Measurements from ENCODE around the gene TSPAN14.

Gene TSPAN14

GRCh38 chr10:80553436-80553835, 99.3 kb downstream of the TSPAN14 start:
- no peak for DNase-seq

DNA sequence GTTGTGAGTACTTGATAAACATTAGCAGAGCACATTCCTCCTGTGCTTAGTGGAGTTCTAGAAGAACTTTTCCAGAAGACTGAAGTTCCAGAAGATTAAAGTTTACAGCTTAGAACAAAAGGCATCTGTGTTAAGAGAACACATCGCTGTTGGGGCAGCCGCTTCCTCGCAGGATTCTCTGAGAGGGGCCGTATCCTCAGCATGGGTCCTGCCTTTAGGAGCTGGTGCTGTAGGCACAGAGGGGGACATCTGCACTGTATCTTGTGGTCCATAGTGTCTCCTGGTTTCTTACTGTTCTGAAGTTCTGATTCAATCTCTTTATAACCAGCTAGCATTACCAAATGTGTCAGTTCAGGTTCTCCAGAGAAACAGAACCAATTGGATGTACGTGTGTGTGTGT, 99.9 kb downstream of the TSPAN14 start:
- DNase-seq = no peak

DNA sequence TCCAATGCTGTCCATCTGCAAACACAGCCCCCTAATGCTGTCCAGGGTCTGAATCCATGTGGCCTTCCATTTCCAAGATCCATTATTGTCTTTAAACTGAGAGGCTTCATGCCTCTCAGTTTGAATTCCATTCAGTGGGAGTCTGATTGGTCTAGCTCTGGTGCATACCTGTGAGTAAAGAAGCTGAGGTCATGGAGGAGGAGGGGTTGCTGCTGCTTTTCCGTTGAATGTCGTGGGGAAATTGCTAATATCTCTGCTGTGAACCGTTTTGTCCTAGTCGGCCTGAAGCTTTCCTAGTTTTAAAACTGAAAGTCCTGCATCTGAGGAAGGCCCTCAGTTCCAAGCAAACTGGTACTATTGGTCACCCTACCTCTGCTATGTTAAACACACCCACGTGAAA, 101.3 kb downstream of the TSPAN14 start:
- no peak for DNase-seq

GRCh38 chr10:80561950-80562349, 107.8 kb downstream of the TSPAN14 start:
- DNase-seq = no peak

DNA sequence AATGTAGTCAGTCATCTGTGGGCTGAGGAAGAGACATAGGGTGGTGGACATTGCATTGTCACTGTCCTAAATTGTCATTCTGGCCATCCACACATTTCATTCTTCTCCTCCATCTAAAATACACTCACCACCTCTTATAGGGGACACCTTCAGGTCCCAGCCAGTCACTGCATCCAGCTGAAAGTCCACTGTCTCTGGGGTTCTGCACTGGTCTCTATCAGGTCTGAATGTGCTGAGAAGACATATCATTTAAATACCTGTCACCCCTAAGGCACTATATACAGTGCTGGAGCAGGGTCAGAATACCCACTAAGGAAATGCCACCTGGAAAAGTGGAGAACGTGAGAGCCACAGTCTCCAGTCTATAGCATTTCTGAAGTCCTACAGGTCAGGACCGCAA, 113.2 kb downstream of the TSPAN14 start:
- no peak for DNase-seq

DNA sequence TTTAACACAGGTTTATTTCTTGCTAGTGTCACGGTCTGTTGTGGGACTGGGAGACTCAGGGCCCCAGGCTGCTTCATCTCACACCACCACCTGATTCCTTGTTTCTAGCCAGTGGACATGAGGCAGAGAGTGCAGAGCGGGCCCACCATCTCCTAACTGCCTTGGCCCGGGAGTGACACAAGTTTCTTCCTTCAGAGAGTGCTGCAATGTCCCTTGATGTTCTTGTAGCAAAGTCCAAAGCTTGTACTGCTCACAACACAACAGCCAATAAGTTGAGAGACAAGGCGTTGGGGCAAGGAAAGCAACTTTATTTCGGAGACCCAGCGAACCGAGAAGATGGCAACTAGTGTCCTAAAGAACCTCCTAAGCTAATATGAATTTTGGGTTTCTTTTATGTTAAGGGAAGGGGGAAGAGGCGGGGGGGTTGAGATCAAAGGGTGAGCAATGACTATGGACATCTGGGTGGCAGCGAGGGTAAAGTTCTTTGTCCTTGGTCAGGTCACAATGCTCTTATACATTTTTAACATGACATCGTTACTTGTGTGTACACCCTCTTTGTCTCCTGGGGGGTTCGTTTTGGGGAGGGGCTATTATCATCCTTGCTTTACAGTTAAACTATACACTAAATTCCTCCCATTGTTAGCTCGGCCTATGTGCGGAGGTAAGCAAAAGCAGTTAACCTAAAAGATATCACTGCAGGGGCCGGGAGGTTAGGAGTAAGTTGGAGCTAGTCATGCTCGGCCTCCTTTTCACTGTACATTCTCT, 115.2 kb downstream of the TSPAN14 start:
- DNase-seq = no peak

DNA sequence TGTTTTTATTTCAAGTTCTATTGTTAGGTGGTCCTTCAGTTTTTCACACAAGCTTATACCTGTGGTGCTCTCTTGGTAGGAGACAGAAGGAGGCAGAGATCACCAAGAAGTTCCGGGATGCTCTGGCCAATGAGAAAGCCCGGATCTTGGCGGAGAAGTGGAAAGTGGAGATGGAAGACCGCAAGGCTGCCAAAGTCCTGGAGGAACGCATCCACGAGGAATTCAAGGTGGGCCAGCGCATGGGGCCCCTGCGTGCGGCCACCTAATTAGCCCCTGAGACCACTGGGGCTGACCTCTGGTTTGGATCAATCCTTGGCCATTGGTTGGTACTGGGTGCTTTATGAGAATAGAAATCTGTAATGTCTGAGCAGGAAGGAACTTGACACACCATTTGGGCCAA, 117.2 kb downstream of the TSPAN14 start:
- no peak for DNase-seq

DNA sequence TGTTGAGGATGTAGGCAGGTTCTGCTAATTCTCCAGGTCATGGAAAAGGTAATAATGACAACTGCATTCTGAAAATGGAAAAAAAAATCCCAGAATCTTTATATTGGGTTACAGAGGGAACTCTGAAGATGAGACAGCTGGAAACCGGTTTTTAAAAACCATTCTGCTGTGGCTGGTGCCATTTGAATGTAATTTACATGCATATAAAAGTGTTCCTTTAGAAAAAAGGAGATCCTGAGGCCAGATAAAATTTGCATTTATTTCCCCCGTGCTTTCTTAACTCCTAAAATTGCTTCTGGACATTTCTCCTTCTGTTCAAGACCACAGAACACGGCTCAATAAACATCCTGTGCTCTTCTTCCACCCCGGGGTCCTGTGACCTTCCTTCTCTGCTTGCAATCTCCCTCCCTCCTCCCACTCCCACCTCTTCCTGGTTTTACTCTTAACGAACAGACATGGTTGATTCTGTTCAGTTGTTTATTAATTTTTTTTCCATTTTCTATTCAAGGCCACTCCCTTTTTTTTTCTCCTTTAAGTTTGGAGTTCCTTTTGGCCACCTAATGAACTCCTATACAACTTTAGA, 125.2 kb downstream of the TSPAN14 start:
- DNase-seq = no peak

GRCh38 chr10:80579849-80580637, 125.9 kb downstream of the TSPAN14 start:
- DNase-seq = no peak

DNA sequence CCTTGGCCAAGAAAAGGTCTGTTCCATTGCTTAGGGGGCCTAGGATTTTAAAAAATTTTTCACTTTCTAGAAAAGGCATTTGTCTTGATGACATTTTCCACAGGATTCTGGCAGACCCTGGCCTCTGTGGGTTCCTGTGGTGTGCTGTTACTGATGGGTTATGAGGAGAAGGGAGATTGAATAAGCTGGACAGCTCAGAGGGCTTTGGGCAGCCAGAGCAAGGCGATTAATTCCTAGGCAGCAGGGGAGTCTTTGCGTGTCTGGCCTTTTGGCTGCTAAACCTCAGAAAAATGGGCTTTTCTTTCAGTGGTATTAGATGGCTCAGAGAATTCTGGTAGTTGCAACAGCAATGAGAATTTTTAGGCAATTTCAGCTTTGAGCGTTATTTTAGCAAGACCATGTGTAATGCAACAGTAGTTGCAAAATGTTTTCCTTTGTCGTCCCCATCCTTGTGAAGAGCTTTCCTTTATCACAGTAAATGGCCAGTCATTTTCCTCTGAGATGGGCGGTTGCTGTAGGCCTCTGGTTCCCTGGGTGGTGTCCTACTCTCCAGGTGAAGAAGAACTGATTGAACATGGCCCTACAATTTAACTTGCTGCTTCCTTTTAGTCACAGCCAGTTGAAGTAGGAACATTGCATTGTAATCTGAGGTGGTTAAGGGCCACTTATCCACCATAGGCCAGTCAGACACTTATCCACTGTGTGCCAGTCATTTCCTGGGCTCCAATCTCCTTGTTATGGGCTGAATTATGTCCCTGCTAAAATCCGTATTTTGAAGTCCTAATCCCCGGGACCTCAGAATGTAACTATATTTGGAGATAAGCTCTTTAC, 126.7 kb downstream of the TSPAN14 start:
- no peak for DNase-seq

DNA sequence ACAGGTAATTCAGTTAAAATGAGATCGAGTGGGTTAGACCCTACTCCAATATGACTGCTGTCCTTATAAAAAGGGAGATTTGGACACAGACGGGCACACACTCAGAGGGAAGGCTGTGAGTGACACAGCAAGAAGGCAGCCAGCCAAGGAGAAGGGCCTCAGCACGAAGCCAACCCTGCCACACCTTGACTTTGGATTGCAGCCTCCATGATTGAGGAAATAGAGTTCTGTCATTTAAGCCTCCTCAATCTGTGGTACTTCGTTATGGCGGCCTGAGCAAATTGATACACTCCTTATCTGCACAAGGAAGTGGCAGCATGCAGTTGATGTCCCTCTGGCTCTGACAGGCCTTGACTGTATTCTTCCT, 127.3 kb downstream of the TSPAN14 start:
- DNase-seq = no peak

GRCh38 chr10:80582286-80582960, 128.3 kb downstream of the TSPAN14 start:
- DNase-seq = no peak

All from activated T-cell treated with anti-CD3 and anti-CD28 coated beads, Interleukin-2, amount 50 U/mL, for 48 hours (primary cell).